Fibroblast of mammary gland (primary cell): ENCODE data around the gene DHDH.

Experiments used
- DNase-seq: peaks from one replicate; pipeline ENCODE4 v3.0.0-alpha.2; 2010; ENCODE audit warnings: low read depth
- H3K4me3 ChIP-seq: 2 replicates; pipeline ENCODE4 v1.5.1; 2011; ENCODE audit warnings: low read depth, mild to moderate bottlenecking, low read length, moderate library complexity; ENCODE audit not compliant: control insufficient read depth
- TF ChIP-seq, protein P1 (sequence below): conservative IDR thresholded peaks from 2 replicates; pipeline ENCODE4 v1.5.1; 2011; ENCODE audit warnings: low read depth, low read length, inconsistent platforms; ENCODE audit not compliant: control insufficient read depth, insufficient read depth

The DHDH gene

DNA sequence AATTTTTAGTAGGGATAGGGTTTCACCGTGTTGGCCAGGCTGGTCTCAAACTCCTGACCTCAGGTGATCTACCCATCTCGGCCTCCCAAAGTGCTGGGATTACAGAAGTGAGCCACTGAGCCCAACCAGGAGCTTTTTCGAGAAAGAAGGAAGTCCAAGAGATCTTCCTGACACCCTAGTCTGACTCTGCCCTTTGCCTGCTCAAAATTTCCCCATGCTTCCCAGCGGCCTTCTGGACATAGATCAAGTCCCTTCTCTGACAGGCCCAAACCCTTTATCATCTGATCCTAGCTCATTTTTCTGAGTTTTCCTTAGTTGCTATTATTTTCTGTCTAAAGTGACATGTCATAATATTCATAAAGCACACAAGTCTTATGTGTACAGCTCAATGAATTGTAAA lies 19.6 kb downstream of the DHDH start:
- no peak overlapping the region for H3K4me3 ChIP-seq
- TF ChIP-seq, protein P1, sequence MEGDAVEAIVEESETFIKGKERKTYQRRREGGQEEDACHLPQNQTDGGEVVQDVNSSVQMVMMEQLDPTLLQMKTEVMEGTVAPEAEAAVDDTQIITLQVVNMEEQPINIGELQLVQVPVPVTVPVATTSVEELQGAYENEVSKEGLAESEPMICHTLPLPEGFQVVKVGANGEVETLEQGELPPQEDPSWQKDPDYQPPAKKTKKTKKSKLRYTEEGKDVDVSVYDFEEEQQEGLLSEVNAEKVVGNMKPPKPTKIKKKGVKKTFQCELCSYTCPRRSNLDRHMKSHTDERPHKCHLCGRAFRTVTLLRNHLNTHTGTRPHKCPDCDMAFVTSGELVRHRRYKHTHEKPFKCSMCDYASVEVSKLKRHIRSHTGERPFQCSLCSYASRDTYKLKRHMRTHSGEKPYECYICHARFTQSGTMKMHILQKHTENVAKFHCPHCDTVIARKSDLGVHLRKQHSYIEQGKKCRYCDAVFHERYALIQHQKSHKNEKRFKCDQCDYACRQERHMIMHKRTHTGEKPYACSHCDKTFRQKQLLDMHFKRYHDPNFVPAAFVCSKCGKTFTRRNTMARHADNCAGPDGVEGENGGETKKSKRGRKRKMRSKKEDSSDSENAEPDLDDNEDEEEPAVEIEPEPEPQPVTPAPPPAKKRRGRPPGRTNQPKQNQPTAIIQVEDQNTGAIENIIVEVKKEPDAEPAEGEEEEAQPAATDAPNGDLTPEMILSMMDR, result no peak
- DNase-seq, result no peak

DNA sequence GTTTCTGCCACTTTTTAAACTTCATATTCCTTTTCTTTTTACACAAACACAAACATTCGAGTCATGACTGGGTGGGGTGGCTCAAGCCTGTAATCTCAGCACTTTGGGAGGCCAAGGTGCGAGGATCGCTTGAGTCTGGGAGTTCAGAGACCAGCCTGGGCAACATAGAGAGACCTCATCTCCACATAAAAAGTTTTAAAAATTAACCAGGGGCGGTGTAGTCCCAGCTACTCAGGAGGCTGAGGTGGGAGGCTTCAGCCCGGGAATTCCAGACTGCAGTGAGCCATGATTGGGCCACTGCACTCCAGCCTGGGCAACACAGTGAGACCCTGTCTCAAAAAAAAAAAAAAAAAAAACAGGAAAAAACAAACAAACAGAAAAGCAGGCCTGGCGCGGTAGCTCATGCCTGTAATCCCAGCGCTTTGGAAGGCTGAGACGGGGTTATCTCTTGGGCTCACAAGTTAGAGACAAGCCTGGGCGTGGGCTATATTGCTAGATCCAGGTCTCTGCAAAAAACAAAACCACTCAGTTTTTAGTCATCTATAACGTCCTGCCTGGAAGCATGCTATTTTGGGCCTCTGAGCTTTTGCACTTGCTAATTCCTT lies 20.6 kb downstream of the DHDH start:
- H3K4me3 ChIP-seq, result peak overlapping the region; percentile 50
- TF ChIP-seq, protein P1, result no peak
- no peak for DNase-seq

DNA sequence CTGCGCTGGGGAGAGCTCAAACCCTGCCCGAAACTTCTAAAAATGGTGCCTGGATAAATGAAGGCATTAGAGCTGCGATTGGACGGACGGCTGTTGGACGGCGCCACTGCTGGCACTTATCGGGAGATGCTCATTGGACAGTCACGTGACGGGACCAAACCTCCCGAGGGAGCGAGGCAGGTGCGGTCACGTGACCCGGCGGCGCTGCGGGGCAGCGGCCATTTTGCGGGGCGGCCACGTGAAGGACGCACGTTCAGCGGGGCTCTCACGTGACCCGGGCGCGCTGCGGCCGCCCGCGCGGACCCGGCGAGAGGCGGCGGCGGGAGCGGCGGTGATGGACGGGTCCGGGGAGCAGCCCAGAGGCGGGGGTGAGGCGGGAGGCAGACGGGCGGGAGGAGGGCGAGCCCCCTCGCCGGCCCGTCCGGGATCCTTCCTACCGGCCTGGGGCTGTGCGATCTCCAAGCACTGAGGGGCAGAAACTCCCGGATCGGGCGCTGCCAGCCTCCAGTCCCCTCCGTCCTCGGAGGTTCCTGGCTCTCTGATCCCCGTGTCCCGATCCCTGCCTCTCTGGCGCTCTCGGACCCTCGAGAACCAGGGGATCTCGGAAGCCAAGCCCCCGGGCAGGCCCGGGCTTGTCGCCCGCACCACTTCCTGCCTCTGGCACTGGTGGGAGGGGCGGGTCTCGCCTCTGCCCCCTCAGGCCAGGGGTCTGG lies 21.3 kb downstream of the DHDH start, which contains the start of gene BAX:
Gene BAX, plus strand, starts transcription at position 281 of the 713 bp plus-strand sequence. Its CDS starts 54 bp downstream, at position 335.
- TF ChIP-seq, protein P1, result no peak
- peak within 1 kb of the TSS; percentile 89 for H3K4me3 ChIP-seq
- peak; percentile 96 for DNase-seq

DNA sequence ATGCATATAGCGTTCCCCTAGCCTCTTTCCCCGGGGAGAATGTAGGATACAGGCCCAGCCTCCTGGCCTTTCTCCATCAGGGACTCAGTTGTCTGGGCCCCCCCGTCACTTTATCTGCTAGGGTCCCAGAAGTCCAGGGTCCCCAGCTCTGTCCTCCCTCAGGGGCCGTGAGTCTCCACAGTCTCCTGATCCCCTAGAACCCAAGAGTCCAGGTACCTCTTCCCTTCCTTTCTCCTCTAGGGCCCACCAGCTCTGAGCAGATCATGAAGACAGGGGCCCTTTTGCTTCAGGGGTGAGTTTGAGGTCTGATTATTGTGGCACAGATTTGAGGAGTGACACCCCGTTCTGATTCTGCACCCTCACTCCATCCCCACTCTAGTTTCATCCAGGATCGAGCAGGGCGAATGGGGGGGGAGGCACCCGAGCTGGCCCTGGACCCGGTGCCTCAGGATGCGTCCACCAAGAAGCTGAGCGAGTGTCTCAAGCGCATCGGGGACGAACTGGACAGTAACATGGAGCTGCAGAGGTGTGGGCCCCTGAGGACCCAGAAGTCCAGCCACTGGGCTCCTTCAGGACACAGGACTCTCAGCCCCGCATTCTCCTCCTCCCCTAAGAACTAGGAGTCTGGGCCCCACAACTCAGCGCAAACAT lies 21.9 kb downstream of the DHDH start:
- TF ChIP-seq, protein P1, result no peak

DNA sequence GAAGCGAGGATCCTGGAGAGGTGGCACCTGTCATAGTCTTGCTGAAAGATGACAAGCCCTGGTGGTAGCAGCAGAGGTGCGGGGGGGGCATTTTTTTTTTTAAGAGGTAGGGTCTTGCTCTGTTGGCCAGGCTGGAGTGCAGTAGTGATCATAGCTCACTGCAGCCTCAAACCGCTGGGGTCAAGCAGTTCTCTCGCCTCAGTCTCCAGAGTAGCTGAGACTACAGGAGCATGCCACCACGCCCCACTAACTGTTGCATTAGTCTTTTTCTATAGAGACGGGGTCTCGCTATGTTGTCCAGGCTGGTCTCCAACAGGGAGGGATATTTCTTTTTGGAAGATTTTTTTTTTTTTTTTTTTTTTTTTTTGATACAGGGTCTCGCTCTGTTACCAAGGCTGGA lies 24.5 kb downstream of the DHDH start:
- TF ChIP-seq, protein P1, result no peak
- DNase-seq, result no peak
- H3K4me3 ChIP-seq, result no peak overlapping the region

More for the DNA sequence above, 21.9 kb downstream of the DHDH start:
- no peak for DNase-seq
- peak overlapping the region; percentile 89 for H3K4me3 ChIP-seq

DNA sequence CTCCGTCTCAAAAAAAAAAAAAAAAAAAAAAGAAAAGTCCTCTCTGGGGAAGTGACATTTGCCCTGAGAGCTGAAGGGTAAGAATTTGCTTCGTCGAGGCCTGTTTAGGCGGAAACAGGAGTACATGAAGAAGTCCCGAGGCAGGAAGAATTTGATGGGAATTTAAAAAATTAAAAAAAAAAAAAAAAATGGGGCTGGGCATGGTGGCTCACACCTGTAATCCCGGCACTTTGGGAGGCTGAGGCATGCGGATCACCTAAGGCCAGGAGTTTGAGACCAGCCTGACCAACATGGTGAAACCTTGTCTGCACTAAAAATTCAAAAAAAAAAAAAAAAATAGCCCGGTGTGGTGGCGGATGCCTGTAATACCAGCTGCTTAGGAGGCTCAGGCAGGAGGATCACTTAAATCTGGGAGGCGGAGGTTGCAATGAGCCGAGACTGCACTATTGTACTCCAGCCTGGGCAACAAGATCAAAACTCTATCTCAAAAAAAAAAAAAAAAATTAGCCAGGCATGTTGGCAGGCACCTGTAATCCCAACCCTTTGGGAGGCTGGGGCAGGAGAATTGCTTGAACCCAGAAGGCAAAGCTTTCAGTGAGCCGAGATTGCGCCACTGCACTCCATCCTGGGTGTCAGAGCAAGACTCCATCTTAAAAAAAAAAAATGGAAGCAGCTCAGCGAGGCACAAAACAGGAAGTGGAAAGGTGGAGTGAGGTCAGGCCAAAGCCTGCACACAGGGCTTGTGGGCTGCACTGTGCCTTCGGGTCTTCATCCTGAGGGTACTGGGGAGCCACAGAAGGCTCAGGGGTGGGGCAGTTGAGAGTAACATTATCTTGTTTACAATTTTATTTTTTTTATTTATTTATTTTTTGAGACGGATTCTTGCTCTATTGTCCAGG lies 26.1 kb downstream of the DHDH start:
- TF ChIP-seq, protein P1, result no peak
- DNase-seq, result no peak
- no peak overlapping the region for H3K4me3 ChIP-seq
